T-helper 22 cell (primary cell): ENCODE data around the gene EFCAB6.

Experiments used
- DNase-seq: peaks from one replicate; pipeline ENCODE4 v3.0.0-alpha.2; 2020; ENCODE audit warnings: low read depth

EFCAB6 gene

GRCh38 chr22:43530349-43531201 lies 281.5 kb downstream of the EFCAB6 start:
- no peak for DNase-seq

DNA sequence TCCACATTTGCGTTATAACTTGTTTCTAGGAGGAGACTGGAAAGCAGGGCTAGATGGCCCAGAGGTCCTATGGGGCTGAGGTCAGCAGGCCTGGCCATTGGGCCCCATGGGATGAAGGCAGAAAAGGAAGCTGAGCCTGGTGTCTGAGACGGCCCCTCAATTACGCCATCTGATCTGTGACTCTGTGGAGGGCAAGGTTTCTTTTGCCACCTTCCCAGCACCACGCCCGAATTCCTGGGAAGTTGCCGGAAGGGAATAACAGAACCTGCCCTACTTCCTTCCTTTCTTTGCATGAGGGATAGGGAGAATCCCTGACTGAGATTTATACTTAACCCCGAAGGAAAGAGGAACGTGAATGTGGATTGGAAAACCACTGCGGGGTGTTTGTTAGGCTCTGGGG lies 282.2 kb downstream of the EFCAB6 start:
- DNase-seq, result no peak

GRCh38 chr22:43529461-43529860 lies 282.6 kb downstream of the EFCAB6 start:
- DNase-seq, result no peak

GRCh38 chr22:43528601-43529360 lies 283.3 kb downstream of the EFCAB6 start:
- DNase-seq, result no peak

DNA sequence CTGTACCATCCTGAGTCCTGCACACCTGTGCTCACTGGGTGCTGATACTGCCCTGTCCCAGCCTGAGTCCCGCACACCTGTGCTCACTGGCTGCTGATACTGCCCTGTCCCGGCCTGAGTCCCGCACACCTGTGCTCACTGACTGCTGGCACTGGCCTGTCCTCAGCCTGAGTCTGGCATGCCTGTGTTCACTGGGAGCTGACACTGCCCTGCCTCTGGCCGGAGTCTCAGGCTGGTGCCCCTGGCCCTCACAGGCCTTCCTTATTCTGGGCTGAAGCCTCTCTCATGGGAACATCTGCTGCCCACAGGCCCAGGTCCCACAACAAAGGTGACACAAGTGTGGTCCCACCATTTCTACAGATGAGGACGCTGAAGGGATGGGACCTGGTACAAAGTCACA lies 285.2 kb downstream of the EFCAB6 start:
- no peak for DNase-seq

DNA sequence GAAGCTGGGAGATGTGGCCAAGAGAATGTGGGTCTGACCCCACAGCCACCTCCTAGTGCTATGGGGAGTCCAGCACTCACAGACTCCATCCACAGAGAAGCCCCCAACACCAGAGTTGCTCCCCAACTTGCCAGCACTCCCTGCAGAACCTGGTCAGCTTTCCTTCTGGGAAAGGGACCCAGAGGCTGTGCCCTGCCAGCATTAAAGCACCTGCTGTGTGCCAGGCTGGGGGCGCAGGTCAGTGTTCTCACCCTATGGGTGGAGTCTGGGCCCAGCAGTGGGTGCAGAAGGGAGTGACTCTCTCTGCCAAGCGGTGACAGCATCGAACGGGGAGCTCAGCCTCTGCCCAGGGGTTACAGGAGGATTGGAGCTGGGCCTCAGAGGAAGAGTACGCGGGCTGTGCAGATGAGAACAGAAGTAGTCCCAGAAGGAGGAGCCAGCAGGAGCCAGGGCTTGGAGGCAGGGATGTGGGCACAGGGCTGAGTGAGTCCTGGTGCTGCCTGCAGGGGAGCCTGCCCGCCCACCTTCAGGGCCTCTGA lies 285.9 kb downstream of the EFCAB6 start:
- no peak for DNase-seq

DNA sequence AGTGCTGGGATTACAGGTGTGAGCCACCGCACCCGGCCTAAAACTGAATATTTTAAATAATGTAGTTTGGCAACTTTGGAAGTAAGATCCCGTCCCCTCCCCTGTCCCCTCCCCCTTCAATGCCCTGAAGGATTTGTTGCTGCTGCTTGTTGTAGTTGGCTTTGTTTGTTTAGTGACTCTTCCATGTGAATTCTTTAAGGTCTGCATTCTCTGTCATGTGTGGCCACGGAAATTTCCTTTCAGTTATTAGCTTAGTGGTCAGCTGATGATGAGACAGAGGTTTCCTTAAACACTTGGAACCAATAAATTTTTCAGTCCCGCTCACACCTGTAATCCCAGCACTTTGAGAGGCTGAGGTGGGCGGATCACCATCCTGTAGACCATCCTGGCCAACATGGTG lies 290.4 kb downstream of the EFCAB6 start:
- DNase-seq, result no peak

DNA sequence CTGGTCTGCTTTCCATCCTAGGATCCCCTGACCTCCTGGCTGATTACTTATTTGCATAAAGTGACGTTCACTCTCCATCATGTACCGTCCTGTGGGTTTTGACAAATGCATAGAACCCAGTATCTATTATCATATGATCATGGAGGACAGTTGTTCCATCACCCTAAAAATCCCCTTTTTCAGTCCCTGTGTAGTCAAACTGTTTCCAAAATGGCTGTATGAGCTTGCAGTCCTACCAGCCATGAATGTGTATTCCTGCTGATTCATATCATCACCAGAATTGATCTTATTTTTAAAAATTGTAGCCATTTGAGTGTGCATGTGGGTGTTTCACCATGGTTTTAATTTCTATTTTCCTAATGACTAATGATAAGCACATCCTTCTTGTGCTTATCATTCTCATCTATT lies 291.5 kb downstream of the EFCAB6 start:
- DNase-seq, result no peak

DNA sequence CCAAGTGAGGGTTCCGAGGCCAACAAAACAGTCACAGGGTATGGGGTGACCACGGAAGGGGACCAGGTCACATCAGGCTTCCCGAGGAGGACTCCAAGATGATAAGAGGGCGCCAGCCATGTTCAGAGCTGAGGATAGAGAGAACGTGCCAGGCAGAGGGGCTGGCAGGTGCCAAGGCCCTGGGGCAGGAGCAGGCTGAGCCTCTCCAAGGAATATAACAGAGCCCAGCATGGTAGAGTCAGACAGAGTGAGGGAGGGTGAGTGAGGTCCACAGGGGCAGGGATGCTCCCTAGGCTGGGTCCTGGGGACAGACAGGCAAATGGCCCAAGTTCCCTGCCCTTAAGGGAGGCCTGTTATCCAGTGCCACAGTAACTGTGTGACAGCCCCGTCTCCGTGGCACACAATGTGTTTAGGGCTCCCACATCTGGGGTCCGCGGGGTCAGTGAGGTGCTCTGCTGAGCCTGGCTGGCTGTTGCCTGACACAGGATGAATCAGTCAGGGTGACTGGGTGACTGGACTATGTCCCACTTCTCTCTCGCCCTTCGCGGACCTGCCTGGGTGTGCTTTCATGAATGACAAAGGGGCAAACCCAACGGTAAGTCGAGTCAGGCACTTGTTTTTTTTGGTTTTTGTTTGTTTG lies 295.0 kb downstream of the EFCAB6 start:
- DNase-seq, result no peak

GRCh38 chr22:43516386-43516785 lies 295.7 kb downstream of the EFCAB6 start:
- no peak for DNase-seq

DNA sequence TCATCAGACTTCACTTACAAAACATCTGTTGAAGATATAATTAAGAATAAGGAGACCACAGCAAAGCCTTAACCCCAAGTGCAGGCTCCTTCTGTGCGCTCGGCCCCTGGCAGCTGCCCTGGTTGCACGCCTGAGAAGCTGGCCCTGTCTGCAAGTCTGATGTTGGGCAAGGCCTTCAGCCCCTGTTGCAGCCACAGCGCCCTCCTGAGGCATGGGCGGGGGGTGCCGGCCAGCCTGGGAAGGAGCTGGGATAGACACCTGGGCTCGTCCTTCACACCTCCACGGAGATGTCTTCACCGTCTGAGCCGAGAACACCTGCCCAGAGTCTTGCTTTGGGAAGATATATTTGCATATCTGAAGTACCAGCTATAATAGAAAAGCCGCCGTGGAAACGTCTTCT lies 296.2 kb downstream of the EFCAB6 start:
- DNase-seq, result no peak

GRCh38 chr22:43515411-43515810 lies 296.7 kb downstream of the EFCAB6 start:
- no peak for DNase-seq

- no peak for DNase-seq
Observed at GRCh38 chr22:43514476-43515157, 297.5 kb downstream of the EFCAB6 start.

- no peak for DNase-seq
Observed at GRCh38 chr22:43512279-43512678, 299.8 kb downstream of the EFCAB6 start.

DNA sequence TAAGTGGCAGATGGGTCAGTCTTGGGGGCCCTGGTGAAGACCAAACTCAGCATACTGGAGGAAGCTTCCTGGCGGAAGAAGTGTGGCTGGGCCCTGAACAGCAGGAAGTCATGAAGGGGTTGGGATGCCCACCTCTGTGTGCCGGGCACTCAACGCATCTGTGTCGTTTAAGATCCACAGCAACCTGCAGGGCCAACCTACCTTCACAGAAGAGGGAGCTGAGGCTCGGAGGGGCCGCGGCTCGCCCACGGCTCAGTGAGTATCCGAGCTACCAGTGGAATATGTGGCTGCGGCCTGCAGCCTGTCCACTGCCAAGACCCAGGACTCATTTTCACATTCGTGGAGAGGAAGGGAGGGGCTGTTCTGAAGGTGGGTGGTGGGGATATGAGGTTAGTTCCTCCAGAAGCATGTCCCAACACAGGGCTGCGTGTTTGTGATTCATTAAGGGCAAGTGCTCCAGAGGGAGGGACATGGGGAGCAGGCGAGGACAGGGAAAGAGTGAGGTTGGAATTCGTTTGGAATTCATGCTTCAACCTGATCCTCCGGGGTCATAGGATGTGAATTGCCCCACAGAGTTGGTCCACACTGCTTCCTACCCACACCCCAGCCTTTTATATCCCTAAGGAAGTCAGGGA lies 300.7 kb downstream of the EFCAB6 start:
- DNase-seq, result no peak

GRCh38 chr22:43510281-43511070 lies 301.6 kb downstream of the EFCAB6 start:
- DNase-seq, result no peak

DNA sequence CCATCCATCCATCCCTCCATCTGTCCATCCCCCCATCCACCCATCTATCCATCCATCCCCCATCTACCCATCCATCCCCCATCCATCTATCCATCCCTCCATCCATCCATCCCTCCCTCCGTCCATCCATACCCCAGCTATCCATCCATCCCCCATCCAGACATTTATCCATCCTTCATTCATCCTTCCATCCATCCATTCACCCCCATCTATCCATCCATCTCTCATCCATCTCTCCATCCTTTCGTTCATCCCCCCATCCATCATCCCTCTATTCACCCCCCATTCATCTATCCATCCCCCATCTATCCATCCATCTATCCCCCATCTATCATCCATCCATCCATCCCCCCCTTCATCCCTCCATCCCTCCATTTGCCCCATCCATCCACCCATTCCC lies 302.8 kb downstream of the EFCAB6 start:
- DNase-seq, result no peak

- no peak for DNase-seq
Observed at GRCh38 chr22:43508489-43508888, 303.6 kb downstream of the EFCAB6 start.

DNA sequence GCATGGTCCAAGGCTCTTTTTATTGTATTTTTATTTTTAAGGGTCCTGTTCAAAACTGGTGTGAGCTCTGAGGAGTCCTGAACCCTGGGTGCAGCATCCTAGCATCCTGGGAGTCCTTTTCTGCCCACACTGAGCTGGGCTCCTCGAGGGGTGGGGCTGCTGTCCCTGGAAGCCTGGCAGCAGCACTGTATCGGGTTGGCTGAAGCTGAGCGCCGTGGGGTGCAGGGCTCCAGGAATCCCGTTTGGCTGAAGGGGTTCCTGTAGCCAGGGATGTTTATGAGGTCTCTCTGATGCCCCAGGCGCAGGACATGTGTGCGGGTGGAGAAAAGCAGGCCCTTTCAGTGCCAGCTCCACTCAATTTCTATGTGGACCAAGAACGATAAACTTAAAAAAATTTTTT lies 304.9 kb downstream of the EFCAB6 start:
- DNase-seq, result no peak

DNA sequence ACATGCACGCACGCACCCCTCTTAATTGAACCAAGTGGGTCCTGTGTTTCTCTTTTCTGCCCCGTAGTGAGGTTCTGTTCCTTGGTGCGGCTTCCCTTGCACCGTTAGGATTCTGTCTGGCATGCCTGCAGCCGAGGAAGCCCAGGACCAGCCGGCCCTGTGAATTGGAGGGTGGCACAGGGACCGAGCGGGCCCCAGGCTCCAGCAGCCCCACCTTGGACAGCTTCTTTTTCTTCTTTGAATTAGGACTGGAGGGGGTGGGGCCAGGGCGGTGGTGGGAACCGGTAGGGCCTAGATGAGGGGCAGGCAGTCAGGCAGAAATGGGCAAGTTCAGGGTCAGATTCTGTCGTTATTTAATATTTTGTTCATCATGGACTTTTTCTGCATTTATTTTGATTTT lies 305.6 kb downstream of the EFCAB6 start:
- no peak for DNase-seq

DNA sequence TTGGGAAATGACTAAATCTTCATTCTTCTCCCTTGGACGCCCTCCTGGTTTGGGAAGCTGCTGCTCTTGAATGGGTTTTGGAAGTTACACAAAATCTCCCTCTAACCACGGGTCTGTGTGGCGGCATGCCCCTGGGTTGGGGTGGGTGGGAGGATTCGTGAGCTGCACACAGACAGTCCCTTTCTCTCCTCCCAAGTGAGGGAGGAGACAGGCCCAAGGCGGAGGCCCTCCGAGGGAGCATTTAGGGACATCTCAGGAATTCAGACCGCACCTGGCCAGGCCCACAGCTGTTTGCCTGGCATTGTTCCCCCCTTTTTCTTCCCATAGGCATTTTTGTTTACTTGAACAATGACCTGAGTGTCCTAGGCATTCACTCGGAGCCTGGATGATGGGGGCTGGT lies 306.2 kb downstream of the EFCAB6 start:
- DNase-seq, result no peak
